Choroid plexus epithelial cell (primary cell): ENCODE data around the gene RPLP2.

Experiments used
- DNase-seq: peaks from one replicate; pipeline ENCODE4 v3.0.0-alpha.2; 2010; ENCODE audit warnings: low read depth
- H3K4me3 ChIP-seq: 2 replicates; pipeline ENCODE4 v1.5.1; 2011; ENCODE audit warnings: low read depth, mild to moderate bottlenecking, control low read depth, low read length, moderate library complexity
- CTCF ChIP-seq: conservative IDR thresholded peaks from 2 replicates; pipeline ENCODE4 v1.5.1; 2011; ENCODE audit warnings: low read depth, mild to moderate bottlenecking, control low read depth, inconsistent platforms, low read length, moderate library complexity

Gene RPLP2

DNA sequence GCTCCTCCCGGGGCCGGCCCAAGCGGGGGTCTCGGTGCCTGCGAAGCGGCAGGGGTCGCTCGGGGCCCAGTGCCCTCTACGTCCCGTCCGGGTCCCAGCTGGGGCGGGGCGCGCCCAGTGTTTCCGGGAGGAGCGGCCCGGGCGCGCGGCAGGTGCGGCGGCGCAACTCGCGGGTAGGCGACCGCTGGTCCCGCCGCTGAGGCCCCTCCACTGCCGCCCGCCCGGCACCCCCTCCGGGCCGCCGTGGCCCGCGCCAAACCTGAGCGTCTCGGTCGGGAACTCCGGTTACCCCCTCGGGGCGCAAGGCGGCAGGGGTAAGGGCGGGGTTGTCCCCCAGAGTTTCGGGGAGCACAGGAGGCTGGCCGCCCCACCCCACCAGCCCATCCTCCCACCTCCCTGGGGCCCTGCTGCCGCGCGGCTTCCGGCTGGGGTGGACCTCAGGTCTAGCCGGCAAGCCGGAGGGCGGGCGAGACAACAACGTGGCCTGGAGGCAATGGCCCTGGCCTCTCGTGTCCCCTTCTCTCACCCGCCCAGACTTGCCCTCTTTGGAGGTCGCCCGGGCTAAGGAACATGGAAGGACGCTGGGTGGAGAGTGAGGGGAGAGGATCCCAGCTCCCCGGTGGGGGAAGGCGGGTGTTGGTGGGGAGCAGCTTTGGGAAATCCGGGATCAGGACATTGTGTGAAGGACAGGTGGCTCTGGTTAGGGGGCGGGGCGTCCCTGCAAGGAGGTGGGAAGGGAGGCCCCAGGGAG lies 17.6 kb downstream of the RPLP2 start:
- H3K4me3 ChIP-seq, result peak overlapping the region; percentile 34

DNA sequence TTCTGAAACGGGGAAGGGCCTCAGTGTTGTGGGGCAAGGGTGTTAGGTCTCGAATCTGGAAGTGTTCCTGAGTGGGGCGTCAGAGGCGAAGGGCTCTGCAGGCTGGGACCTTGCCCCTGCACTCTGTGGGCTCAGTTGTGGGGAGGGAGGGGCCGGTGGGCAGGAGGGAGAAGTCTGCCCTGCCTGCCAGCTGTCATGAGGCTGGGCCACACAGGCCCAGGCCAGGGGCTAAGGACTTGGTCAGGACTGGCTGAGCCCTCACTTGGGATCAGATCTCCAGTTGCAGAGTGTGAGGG lies 18.1 kb downstream of the RPLP2 start, which contains the start of gene CRACR2B:
TSS of gene CRACR2B (plus strand) at position 23 of the 296 bp plus-strand sequence. CDS start 689 bp downstream, outside the sequence.
- no peak for DNase-seq
- TF ChIP-seq CTCF, result no peak
- H3K4me3 ChIP-seq, result peak within 1 kb of the TSS; percentile 34

More for the DNA sequence above, 17.6 kb downstream of the RPLP2 start:
- TF ChIP-seq CTCF, result no peak
- no peak for DNase-seq

GRCh38 chr11:828506-829175 lies 18.9 kb downstream of the RPLP2 start:
- no peak for TF ChIP-seq CTCF
- peak overlapping the region; percentile 52 for H3K4me3 ChIP-seq
- no peak for DNase-seq

DNA sequence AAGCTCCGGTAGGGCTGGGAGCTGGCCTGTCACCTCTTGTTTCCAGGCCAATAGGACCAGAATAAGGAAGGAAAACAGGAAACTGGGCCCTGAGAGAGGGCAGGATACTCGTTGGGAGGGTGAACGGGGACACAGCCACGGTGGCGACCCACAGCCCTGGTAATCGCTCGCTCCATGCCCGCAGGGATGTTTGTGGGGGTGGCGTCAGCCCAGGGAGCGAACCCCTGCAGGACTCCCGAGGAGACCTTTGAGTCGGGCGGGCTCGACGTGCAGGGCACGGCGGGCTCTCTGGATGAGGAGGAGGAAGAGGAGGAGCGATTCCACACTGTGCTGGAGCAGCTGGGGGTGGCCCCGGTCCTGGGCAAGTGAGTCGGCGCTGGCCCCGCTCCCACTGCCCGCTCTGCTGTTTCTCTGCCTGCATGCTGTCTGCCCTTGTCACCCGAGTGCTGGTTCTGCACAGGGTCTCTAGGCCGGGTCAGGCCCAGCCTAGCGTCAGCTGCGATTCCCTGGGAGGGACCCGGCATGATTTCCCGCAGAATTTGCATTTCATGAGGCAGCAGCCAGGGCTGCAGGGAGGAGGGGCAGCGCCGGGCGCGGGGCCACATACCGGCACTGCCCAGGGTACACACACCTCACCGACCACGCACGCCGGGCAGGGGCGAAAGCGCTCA lies 19.5 kb downstream of the RPLP2 start:
- no peak for DNase-seq
- H3K4me3 ChIP-seq, result peak overlapping the region; percentile 52
- no peak for TF ChIP-seq CTCF

GRCh38 chr11:829847-830294 lies 20.1 kb downstream of the RPLP2 start:
- TF ChIP-seq CTCF, result no peak
- DNase-seq, result no peak
- H3K4me3 ChIP-seq, result peak overlapping the region; percentile 52

GRCh38 chr11:830295-831117 lies 20.7 kb downstream of the RPLP2 start:
- DNase-seq, result peak; percentile 78
- no peak for TF ChIP-seq CTCF
- H3K4me3 ChIP-seq, result peak overlapping the region; percentile 52
